Astrocyte of the cerebellum (primary cell): ENCODE measurements around the gene MRPL28.
"Not testable (repeated sequence)": the region's sequence is repeated elsewhere in the genome, so short reads cannot be mapped to it uniquely, and the experiment has no call there.

Experiments
- DNase-seq: peaks from one replicate; pipeline ENCODE4 v3.0.0-alpha.2; 2011; ENCODE audit warnings: low read depth
- H3K4me3 ChIP-seq: 2 replicates; pipeline ENCODE4 v1.5.1; 2011; ENCODE audit warnings: mild to moderate bottlenecking, low read depth, low read length, moderate library complexity
- CTCF ChIP-seq: IDR thresholded peaks from 2 replicates; pipeline ENCODE4 v1.5.1; 2012; ENCODE audit warnings: low read length, low read depth, moderate library complexity, mild to moderate bottlenecking; ENCODE audit errors: missing control alignments
- in situ Hi-C: cut with HindIII; loops from 2 replicates; pipeline ENCODE4 v1.10.0; 2017; ENCODE audit warnings: low sequenced_read_pairs

MRPL28 gene

GRCh38 chr16:353404-354290, 16.7 kb downstream of the MRPL28 start:
- peak overlapping the region; percentile 65 for H3K4me3 ChIP-seq
- no peak for DNase-seq
- in situ Hi-C loops = no loop called here
- TF ChIP-seq CTCF = no peak

- in situ Hi-C loops = no loop called here
Measured at GRCh38 chr16:352547-353403, 17.6 kb downstream of the MRPL28 start, which contains the start of gene AXIN1. TSS of gene AXIN1 (minus strand) at chr16:352723. CDS start at chr16:347025, 5,698 bp downstream.

GRCh38 chr16:351804-352520, 18.4 kb downstream of the MRPL28 start:
- peak overlapping the region; percentile 65 for H3K4me3 ChIP-seq
- DNase-seq = no peak
- in situ Hi-C loops = no loop called here

More at GRCh38 chr16:352547-353403, 17.6 kb downstream of the MRPL28 start, which contains the start of gene AXIN1:
- H3K4me3 ChIP-seq = peak within 1 kb of the TSS; percentile 65
- DNase-seq = peak; percentile 76
- peak; percentile 35 for TF ChIP-seq CTCF

GRCh38 chr16:350203-350602, 20.1 kb downstream of the MRPL28 start:
- no peak for DNase-seq
- no peak overlapping the region for H3K4me3 ChIP-seq
- in situ Hi-C loops = no loop called here
- no peak for TF ChIP-seq CTCF

More at GRCh38 chr16:351804-352520, 18.4 kb downstream of the MRPL28 start:
- no peak for TF ChIP-seq CTCF

GRCh38 chr16:349211-349610, 21.1 kb downstream of the MRPL28 start:
- no peak overlapping the region for H3K4me3 ChIP-seq
- in situ Hi-C loops = no loop called here
- no peak for TF ChIP-seq CTCF
- DNase-seq = no peak

- in situ Hi-C loops, H3K4me3 ChIP-seq, DNase-seq: not testable (repeated sequence)
Measured at GRCh38 chr16:348495-348894, 21.8 kb downstream of the MRPL28 start.
